Endothelial cell of umbilical vein (primary cell): ENCODE data around the gene TIRAP.

Source experiments
- MYC ChIP-seq: IDR thresholded peaks from one replicate; pipeline ENCODE4 v1.6.1; 2011; ENCODE audit warnings: mild to moderate bottlenecking, low read depth, low read length
- POLR2A ChIP-seq: IDR thresholded peaks from 2 replicates; pipeline ENCODE4 v1.6.1; 2012; ENCODE audit warnings: low read depth, mild to moderate bottlenecking, control low read depth, low read length
- POLR2AphosphoS5 ChIP-seq: IDR thresholded peaks from 2 replicates; pipeline ENCODE4 v1.6.1; 2012; ENCODE audit warnings: low read depth, mild to moderate bottlenecking, control low read depth, low read length, moderate library complexity; ENCODE audit not compliant: insufficient read depth
- TF ChIP-seq, protein P1 (sequence below), 2 donors: IDR thresholded peaks; 1 replicate in 1 of 2; 2 replicates in 1 of 2; pipeline ENCODE4 v1.5.1; 2011; ENCODE audit warnings: low read length in 2 of 2, mild to moderate bottlenecking in 2 of 2, moderate library complexity in 2 of 2, control low read depth in 1 of 2, inconsistent platforms in 1 of 2, low read depth in 1 of 2; ENCODE audit not compliant: insufficient read depth in 1 of 2; ENCODE audit errors: extremely low read depth in 1 of 2

DNA sequence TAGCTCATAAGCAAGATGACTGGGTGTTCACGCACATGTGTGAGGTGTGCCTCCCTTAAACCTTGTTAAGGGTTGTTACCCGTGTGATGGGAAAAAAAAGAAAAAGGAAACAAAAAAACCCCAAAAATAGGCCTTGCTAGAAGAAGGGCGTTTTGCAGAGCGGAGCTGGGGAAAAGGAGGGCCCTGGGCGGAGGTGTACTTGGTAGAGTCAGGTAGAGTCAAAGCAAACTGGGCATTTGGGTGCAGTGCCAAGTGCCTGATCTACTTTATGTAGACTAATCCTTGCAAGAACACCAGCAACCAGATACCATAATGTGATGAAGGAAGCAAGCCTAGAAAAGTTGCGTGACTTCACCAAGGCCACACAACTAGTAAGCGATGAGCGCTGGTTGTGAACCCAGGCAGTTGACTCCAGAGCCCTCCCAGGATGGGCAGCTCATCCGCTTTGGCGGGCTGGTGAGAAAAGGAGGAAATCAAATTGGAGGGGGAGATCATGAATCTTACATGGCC lies 1.2 kb upstream of the TIRAP start:
- TF ChIP-seq, protein P1, sequence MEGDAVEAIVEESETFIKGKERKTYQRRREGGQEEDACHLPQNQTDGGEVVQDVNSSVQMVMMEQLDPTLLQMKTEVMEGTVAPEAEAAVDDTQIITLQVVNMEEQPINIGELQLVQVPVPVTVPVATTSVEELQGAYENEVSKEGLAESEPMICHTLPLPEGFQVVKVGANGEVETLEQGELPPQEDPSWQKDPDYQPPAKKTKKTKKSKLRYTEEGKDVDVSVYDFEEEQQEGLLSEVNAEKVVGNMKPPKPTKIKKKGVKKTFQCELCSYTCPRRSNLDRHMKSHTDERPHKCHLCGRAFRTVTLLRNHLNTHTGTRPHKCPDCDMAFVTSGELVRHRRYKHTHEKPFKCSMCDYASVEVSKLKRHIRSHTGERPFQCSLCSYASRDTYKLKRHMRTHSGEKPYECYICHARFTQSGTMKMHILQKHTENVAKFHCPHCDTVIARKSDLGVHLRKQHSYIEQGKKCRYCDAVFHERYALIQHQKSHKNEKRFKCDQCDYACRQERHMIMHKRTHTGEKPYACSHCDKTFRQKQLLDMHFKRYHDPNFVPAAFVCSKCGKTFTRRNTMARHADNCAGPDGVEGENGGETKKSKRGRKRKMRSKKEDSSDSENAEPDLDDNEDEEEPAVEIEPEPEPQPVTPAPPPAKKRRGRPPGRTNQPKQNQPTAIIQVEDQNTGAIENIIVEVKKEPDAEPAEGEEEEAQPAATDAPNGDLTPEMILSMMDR (IDR thresholded peaks at IDR 0.05; ENCODE audit: extremely low read depth in 1 of 2, insufficient read depth in 1 of 2, low read depth in 1 of 2, low read length in 2 of 2): no peak
- TF ChIP-seq MYC (no peak), POLR2A (no peak), POLR2AphosphoS5 (no peak)
